HG02678 (cell line): ENCODE data around the gene VANGL1.
"Not testable (repeated sequence)": the region's sequence is repeated elsewhere in the genome, so short reads cannot be mapped to it uniquely, and the experiment has no call there.

Experiments
- ATAC-seq: cut with Tn5 transposase; IDR thresholded peaks from one replicate; pipeline ENCODE4 v1.9.1; 2021; ENCODE audit warnings: mild to moderate bottlenecking, moderate library complexity; ENCODE audit not compliant: unreplicated experiment

VANGL1 gene

DNA sequence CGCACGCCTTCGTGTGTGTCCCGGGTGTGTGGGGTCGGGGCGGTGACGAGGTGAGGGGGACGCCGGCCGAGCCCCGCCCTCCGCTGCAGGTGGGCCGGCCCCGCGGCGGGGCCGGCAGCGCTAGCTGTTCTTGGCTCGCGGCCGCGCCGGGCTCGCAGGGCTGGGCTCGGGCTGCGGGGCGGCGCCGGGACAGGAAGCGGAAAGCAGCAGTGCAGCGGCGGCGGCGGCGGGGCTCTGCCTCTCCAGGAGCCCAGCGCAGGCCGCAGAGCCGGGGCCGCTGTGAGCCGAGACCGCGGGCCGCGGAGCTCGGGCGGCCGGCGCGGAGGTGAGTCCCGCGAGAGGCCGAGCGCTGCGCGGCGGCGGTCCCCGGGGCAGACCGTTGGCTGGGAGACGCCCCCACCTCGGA is at the start of gene VANGL1:
Gene VANGL1, plus strand, starts transcription at position 209 of the 406 bp plus-strand sequence. CDS start 9,444 bp downstream, outside the sequence.
- peak; percentile 63 for ATAC-seq

DNA sequence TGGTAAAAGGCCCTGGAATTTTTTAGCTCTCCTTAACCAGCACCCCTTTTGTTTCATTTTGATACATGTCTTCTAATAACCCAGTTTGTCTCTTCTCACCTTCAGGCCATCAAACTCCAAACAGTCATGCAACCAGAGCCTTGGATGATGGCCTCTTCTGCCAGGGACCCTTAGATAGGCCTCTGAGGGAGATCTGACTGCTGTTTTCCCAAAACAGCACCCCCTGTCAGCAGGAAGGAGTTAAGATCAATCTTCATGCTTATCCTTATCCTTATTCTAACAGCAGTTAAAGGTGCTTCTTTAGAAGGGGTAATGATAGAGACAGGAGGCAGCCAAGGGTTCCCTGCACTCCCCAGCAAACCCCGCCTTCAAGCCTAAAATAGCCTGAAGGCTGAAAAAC is 49.5 kb upstream of the VANGL1 start:
- ATAC-seq: no peak

DNA sequence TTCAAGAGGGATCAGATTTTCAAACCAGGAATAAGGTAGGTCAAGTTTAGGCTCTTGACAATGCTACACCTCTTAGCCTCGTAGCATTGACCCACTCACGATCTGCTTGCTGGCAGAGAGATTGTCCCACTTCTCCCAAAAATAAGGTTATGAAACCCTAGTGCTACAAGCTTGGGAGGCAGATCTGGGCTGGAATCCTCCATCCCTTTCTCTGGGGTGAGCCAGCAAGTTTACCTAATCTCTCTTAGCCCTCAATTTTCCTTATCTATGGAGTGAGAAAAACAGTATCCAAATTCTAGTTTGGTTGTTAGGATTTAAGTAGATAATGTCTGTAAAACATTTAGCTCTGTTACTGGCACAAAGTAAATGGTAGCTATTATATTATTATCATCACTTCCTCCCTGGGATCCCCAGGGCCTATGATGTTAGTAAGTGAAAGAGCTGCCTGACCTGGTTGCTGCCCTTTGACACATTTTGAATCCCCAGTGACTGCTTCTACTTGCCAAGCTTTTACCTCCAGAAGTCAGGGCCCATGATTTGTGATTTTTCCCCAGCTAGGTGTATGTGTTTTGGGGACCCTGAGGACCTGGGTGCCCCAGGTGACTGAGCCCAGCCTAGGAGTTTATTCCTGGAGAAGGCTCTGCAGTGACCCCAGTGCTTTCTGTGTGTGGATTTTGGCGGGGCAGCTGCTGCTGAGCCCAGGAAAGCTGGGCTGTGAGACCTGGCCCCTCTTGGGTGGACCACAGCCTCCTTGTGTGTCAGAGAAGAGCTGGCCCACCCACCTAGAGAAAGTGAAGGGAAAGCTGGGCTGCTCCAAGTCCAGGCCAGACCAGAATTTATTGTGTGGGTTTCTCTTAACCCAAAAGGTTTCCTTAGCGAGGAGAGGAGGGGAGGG is 48.2 kb upstream of the VANGL1 start:
- no peak for ATAC-seq

DNA sequence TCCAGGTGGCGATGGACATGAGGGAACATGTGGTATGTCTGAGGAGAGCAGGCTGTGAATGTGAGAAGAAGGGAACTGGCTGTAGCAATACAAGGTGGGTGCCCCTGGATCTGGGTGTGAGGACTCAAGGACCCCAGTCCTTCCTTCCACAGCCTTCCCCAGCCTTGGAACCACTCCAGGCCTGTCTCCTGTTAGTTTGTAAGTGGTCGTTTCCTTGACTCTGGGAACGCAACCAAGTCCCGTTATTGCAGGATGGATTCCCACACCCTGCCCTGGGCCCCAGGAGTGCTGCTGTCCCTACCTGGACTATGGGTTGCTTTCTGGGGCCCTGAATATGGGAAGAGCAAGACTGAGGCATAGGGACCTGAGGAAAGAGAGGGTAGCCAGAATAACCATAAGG is 47.2 kb upstream of the VANGL1 start:
- ATAC-seq: no peak

DNA sequence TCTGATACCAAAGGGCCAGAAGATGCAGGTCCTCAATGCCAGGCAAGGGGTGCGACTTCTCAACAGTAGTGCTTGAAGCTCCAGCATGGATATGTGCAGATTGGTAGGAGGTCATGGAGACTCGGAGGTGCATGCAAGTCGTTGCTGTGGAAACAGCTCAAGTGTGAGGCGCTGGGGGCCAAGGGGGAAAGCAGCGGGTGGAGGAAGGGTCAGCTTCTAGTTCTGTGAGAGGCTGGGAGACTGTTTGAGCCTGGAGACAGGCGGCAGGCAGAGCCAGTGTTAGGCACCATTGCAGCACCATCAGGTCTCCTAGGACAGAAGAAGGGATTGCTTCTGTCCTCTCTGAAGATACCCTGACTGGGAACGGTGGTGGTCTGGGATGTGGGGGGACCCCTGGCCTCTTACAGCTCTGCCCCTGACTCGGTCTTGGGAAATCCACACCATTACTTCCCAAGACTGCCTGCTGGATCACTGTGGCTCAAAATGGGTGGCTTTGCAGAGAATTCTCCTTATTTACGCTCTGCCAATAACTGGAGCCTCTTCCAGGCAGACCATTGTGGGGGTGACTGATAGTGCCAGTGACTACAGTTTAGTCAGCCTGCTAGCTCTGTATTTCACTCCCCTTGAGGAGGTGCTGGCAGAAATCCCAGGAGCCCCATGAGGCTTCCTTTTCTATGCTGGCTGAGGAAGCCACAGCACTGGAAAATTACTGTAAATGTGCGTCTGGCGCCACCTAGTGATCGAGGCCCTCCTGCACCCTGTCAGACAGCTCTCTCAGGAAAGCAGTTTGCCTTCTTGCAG is 46.3 kb upstream of the VANGL1 start:
- peak; percentile 63 for ATAC-seq

DNA sequence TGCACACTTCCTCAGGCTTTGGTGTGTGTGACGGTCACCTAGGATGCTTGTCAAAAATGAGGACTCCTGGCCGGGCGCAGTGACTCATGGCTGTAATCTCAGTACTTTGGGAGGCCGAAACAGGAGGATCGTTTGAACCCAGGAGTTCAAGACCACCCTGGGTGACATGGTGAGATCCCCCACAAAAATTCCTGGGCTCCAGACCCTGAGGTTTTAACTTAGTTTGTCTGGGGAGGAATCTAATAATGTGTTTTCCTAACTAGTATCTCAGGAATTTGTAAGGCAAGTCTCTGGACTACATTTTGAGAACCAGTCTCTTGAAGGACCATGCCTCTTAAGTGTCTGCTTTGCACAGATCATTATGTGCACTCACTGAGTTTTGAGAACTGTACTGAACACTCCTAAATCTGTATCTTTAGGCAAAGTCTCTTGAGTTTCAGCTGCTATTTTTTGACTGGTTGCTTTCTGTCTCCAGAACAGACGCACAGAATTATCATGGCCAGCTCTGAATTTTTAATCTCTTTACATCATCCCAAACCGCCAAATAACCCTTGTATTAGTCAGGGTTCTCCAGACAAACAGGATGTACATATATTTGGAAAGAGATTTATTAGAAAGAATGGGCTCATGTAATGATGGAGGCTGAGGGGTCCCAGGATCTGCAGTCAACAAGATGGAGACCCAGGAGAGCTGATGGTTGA is 45.5 kb upstream of the VANGL1 start:
- no peak for ATAC-seq

DNA sequence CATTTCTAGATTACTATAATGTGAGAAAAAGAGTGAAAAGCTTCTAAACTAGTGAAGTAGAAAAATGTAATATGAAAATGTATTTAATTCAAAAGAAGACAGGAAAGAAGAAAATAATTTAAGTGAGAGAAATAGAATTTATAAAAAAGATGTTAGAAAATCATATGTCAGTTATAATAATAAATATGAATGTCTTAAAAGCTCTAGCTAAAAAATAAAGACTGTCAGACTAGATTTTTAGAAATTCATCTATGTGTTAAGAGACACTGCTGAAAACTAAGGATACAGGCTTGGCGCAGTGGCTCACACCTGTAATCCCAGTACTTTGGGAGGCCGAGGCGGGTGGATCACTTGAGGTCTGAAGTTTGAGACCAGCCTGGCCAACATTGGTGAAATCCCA is 37.3 kb upstream of the VANGL1 start:
- ATAC-seq: no peak

DNA sequence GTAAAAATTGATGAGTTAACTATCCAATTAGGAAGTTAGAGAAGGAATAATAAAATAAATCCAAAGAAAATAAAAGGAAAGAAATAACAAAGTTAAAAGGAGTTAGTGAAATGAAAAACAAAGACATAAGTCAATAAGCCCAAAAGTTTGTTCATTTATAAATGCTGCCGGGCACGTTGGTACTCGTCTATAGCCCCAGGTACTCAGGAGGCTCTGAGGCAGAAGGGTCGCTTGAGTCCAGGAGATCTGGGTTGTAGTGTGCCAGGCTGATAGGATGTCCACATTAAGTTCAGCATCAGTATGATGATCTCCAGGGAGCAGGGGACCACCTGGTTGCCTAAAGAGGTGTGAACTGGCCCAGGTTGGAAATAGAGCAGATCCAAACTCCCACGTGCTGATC is 35.5 kb upstream of the VANGL1 start:
- ATAC-seq: no peak

DNA sequence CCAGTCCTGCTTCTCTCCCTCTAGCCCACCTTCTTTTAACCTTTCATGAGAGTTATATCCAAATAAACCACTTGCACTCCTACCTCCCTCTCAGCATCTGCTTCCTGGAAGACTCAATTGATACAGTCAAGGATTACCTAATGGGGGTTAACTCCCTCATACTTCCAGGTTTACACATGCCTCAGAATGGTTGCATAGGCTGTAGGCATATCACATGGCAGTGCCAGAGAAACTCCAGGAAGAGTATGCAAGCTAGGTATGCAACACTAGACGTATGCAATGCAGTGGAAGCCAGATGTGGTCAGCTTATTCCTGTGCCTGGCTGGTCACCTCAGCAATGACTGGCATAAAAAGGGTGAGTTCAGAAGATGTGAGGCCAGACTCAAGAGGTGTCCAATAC is 32.7 kb upstream of the VANGL1 start:
- no peak for ATAC-seq

DNA sequence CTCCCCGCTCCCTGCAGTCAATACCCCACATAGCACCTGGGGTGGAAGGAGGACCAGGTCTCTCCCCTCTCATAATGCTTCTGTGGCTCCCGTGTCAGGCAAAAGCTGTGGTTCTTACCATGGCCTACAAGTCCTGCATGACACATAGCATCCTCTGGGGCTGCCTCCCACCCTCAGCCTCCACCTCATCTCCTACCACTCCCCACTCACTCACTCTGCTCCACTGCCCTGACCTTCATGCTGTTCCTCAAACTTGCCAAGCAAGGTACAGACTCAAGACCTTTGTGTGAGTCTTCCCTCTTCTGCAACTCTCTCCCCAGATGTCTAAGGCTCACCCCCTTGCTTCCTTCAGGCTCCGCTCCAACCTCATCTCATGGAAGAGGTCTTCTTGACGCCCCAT is 28.0 kb upstream of the VANGL1 start:
- ATAC-seq: no peak

DNA sequence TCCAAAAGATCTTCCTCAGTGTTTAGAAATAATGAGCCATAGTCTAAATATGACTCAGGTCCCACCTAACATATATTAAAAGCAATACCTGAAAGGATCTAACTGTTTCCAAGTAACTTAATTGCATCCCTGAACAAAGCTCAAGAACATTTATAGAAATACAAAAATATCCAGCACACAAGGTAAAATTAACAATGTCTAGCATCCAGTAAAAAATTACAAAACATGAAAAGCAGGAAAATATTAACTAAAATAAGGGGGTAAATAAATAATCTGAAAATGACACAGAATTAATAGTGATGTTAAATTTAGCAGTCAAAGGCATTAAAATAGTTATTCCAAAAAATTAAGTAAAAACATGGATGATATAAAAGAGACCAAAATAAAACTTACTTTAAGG is 21.3 kb upstream of the VANGL1 start:
- no peak for ATAC-seq

DNA sequence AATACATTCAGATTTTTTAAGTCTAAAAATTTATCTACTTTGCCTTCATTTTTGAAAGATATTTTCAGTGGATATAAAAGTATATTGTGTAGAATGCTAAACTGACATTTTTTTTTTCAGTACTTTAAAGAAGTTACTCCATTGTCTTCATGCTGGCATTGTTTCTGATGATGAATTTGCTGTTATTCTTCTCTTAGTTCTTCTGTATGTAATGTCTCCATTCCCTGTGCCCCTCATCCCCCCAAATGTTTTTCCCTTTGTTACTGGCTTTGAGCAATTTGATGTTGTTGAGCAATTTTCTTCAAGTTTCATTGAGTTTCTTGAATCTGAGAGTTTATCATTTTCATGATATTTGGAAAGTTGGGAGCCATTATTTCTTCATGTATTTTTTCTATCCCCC is 20.8 kb upstream of the VANGL1 start:
- no peak for ATAC-seq

DNA sequence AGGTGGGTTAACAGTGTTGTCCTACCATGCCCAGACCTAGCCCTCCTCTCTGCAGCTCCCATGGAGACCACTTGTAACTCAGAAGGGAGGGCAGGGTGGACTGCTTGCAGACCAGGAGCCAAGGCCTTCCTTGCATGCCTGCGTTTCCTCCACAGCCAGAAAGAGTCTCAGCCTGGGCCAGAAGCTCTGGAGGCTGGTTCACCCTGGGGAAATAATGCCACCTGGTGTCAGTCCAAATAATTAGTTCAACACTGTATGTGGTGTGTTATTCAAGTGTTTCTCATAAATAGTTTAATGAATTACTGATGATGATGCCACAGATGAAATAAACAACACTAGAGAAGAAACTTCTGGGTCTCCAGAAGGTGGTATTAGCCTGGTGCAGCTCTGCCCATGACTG is 16.9 kb upstream of the VANGL1 start:
- ATAC-seq: no peak

DNA sequence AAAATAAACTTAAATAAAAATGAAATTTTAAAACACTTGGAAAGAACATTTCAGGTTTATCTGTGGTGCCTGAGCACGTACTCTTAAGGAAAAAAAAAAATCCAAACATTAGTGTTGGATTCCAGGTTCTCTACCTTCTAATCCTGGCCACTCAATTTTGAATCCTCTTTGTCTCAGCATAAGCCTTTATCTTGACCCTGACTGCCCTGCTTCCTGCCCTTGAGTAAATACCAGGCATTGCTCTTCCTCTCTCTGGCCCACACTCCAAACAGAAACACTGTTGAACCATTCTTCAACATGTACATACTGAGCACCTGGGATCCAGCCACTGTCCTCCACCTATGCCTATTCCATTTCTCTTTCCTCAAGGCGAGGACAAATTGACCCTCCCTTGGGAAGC is 11.4 kb upstream of the VANGL1 start:
- no peak for ATAC-seq

DNA sequence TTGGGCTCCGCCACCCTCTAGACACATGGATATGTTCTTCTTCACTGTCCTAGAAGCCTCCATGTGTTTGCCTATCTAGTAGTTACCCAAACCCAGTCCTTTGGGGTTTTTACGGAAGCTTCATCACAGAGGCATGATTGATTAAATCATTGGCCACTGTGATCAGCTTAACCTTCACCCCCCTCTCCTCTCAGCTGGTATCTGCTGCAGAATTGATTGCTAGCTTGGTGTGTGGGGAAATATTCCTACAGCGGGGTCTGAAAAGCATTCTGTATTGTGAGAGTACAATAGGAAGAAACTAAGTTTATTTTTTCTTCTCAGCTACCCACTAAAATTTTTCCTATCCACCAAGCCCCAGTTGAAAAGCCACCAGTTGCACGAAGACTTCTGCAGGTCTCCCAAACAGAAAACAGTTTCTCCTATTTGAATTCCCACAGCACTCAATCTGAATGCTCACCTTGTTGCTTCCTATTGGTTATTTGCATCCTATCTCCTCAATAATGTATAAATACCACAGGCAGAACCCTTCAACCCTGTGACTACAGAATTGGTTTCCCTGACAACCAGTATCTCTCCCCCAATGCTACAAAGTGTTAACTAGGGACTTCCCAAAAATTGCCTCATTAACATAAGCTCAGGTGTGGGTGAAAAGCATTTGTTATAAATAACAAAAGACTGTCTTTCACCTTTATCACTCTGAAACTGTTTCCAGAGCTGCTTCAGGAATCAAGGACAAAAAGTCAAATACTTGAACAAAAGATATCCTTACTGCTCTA is 9.3 kb upstream of the VANGL1 start:
- ATAC-seq: no peak

DNA sequence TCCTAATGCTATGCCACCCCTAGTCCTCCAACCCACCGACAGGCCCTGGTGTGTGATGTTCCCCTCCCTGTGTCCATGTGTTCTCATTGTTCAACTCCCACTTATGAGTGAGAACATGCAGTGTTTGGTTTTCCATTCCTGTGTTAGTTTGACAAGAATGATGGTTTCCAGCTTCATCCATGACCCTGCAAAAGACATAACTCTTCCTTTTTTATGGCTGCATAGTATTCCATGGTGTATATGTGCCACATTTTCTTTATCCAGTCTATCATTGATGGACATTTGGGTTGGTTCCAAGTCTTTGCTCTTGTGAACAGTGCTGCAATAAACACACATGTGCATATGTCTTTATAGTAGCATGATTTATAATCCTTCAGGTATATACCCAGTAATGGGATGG is 8.2 kb upstream of the VANGL1 start:
- not testable (repeated sequence) for ATAC-seq

DNA sequence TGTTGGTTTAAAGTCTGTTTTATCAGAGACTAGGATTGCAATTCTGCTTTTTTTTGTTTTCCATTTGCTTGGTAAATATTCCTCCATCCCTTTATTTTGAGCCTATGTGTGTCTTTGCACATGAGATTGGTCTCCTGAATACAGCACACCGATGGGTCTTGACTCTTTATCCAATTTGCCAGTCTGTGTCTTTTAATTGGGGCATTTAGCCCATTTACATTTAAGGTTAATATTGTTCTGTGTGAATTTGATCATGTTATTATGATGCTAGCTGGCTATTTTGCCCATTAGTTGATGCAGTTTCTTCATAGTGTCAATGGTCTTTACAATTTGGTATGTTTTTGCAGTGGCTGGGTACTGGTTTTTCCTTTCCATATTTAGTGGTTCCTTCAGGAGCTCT is 4.5 kb upstream of the VANGL1 start:
- ATAC-seq: not testable (repeated sequence)

DNA sequence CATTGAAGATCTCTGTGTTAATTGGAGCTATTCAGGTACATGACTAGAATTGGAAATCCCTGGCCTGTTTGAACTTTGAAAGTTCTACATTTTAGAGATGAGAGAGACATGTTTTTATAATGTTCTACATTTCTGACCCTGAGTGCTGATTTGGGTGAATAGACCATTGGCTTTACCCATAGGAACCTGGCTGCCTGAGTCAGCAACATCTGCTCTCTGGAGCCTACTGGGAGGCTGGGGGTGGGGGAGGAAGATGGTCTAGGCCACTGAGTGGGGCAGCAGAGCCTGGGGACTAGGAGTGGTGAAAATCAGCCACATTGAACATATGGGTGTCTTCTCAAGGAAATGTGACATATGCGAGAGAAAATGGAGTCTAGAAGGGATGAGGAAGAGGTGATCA is 1.4 kb upstream of the VANGL1 start:
- ATAC-seq: no peak

DNA sequence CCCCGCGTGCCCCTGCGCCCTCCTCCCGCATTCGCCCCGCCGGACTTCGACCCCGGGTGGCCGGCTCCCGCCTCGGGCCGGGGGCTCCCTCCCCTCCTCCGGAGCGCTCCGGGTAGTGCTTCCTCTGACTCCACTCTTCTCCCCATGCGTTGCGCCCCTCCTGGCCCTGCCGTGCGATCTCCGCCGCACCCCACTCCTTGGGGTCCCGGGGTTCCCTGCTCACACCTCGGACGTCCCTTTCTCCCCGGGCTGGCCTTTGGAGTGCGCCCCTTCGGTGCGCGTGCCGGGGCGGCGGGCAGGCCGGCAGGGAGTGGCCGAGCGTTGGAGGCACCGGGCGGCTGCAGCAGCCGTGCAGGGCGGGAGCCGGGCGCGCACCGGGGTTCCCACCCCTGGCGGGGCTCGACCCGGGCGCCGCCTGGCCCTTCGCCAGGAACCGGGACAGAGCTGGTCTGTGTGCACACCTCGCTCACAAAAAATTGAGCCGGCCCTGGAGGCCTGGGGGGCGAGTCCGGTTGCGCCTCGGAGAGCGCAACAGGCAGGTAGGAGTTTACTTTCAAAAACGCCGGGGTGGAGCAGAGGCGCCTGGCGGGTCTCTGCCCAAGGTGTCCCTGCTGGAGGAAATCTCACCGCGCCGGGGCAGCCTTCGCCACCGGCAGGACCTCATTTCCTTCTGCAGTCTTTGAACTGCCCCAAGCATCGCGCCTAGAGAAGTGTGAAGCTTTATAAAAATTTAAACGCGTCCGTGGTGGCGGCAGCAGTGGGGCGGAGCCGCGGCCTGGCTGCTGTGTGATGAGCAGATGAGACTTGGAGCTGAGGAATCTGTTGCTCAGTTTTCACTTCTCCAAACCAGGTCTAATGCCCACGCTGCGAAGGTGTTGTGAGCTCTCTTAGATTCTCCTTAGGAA is 650 bp downstream of the VANGL1 start:
- peak; percentile 66 for ATAC-seq

DNA sequence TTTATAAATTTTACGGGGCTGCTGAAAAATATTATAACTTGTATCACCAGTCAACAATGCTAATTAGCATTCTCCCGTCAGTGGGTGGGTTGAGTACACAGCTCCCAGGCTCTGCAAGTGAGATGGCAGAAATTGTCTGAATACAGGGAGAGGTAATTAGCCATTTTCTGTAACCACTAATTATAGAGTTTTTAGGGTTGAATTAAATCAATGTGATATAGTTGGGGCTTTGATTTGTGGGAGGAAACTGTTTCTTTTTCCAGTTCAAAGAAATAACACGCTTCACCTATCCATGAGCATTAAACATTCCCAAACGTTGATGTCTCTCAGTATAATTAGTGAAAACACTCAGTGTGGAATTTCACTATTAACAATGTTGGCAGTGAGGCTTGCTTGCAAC is 1.5 kb downstream of the VANGL1 start:
- no peak for ATAC-seq
